NCI-H82 treated with DMSO at 0.1 percent for 48 hours (cell line): ENCODE measurements around the gene FGR.

Experiments used
- DNase-seq: peaks from one replicate; lab custom pipeline; 2025; ENCODE audit not compliant: unreplicated experiment; lab: John Stamatoyannopoulos, UW

The FGR gene

DNA sequence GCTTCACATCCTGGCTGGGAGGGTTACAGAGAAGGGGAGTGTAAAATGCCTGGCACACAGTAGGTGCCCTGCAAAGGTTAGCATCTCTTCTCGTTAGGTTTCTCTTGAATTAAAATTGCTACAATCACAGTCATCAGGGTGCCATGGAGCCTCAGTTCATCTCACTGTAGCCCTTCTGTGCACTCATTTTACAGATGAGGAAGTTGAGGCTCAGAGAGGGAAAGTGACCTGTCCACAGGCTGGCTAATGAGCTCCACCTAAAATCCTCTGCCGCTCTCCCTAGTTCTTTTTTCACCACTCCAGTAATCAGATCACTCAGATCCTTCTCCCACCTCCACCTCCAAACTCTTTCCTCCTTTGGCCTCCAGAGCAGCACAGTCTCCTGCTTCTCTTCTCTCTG, 17.6 kb downstream of the FGR start:
- DNase-seq: no peak

DNA sequence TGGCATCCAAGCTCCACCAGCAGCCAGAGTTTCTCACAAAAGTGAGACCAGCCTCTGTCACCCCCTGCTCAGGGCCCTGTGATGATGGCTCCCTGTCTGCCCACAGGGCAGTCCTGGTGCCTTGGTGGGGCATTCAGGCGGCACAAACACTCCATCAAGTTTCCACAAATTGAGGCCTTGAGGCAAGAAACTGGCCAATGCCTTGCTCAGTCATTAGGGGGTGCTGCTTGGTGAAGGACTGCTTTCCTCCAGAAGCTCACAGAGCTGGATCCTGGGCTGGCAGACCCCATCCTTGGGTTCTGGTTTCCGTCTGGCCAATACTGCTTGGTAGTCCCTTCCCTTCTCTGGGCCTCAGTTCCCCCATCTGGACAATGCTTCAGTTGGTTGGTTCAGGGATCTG, 18.5 kb downstream of the FGR start:
- DNase-seq: no peak

DNA sequence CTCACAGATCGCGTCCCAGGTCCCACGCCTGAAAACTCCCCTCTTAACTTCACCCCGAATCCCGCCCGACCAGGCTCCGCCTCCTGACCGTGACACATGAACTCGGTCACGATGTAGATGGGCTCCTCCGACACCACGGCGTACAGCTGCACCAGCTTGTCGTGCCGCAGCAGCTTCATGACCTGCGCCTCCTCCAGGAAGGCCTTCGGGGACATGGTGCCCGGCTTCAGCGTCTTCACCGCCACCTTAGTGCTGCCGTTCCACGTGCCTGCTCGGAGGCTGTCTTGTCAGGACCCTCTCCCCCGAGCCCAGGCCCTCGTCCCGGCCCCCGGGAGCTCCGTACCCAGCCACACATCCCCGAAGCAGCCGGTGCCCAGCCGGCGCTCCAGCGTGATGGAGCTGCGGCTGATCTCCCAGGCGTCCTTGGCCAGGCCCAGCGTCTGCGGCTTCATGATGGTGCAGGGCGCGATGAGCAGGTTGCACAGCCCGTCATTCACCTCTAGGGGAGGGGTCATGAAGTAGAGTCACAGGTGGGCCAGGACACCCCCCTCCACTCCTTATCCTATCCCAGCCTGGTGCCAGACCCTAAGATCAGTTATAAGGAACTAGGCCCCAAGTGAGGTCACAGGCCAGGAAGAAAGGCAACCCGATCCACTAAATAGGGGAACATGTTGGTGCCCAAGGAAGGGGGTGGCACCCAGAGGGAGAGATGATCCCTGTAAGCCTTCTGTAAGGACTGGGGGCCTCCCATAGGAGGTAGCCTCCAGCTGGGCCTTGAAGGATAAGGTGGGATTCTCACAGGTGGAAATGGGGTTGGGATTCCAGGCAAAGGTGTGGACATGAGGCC, 19.4 kb downstream of the FGR start:
- no peak for DNase-seq

DNA sequence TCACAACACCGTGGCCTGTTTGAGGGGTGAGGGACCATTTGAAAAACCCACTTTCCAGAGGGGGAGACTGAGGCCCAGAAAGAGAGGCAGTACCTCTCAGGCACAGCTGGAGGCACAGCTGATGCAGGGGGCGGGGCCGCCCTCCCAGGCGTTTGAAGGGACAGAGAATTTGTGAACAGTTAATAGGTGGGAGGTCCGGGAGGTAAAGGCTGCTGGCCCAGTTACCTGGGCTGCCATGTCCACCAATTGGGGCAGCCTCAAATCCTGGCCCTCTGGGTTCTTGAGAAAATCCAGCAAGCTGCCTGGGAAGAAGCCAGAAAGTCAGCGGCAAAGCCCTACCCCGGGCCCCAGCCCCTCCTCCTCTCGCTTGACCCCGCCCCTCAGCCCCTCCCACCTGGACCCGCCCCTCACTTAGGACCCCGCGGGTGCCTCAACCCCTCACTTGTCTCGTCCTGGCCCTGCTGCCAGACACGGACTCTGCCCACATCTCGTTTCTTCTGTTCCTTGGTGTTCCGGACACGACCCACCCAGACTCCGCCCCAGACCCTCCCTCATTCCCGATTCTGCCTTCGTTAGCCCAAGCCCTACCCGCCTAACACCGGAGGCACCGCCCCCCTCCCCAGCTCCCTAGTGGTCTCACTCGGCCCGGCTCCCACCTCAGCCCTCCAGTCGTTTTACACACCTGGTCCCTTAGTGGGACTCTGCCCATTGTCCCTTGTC, 20.2 kb downstream of the FGR start:
- no peak for DNase-seq

DNA sequence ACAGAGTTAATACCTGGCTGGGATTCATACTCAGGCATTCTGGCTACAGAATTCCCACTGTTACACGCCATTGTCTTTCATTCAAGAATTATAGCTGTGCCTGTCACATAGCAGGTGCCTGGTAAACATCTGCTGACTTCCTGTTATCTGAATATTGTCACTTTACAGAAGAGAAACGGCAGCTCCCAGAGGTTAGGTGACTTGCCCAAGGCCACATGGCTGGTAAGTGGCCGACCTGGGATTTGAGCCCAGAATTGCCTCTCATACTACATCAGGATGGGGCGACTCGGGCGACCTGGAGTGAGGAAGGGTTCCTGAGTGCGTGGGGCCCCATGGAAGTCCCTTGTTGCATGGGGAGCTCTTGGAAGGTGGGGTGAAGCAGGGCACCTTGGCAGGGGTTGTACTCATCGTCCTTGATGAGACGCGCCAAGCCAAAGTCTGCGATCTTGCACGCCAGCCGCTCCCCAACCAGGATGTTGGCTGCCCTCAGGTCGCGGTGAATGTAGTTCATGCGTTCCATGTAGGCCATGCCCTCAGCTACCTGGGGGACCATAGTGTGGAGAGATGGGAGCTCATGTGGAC, 20.9 kb downstream of the FGR start:
- DNase-seq: no peak

DNA sequence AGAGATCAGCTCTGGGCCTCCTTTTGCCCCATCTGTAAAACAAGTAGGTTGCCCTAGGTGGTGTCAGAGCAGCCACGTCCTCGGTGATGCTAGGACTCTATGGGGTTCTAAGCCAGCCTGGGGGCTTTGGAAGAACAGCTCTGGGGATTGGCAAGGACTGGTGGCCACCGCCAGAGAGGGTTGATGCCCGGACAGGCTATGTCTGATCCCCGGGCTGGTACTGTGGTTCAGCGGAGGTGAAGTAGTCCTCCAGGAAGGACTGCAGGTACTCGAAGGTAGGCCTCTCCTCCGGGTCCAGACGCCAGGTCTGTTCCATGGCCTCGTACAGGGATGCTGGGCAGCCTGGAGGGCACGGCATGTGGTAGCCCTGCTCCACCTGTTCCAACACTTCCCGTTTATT, 22.3 kb downstream of the FGR start:
- DNase-seq: no peak

DNA sequence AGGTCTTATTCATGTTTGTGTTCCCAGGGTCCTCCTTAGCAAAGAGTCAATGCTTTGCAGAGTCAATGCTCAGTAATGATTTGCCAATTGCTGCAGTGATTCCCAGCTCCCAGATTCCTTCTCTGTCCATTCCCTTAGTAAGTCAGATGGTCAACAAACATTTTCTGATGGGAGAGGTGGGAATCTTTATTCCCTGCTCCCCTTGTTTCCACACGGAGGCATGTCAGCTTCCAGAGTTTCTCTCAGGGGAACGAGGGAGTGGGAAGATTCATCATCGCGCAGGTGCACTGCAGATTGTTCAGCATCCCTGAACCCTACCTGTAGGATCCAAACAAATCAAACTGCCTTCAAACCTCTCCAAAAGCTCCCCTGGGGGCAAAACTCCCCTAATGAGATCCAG, 23.5 kb downstream of the FGR start:
- DNase-seq: no peak

DNA sequence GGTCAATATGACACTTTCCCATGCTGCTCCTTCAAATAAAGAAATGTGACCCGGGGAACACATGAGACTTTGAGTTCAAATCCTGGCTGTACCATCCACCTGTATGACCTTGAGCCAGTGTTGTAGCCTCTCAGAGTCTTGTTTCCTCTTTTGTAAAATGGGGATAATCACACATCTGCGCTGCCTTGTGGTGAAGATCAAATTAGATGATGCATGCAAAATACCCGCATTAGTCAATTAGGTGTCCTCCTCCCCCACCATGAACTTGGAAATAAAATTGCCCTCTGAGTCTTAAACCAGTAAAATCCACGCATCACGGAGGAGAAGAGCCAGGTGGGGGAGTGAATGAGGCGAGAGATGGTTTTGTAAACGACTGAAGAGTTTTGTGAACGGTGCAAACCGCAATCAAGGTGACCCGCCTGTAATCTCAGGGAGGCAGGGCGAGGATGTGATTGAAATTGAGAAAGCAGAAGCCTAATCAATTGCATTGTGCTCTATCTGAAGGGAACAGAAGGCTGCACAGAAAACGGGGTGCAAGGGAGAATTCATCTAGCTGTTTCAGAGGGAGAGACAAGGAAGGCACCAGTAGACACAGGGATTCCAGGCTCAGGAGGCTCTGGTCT, 25.3 kb downstream of the FGR start:
- no peak for DNase-seq

DNA sequence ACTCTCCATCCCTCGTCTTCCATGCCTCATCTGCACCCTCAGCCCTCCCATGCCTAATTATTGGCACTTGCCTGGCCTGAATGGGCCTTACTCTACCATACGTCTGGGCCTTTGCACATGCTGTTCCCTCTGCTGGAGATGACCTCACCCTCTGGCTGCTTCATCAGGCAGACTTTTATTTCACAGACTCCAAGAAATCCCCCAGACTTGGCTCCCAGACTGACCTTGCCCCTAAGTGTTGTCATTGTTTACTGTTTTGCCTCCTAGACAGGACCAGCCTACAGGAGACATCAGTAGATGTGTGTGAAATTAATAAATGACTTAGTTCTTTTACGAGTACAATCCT, 25.8 kb downstream of the FGR start:
- DNase-seq: no peak

DNA sequence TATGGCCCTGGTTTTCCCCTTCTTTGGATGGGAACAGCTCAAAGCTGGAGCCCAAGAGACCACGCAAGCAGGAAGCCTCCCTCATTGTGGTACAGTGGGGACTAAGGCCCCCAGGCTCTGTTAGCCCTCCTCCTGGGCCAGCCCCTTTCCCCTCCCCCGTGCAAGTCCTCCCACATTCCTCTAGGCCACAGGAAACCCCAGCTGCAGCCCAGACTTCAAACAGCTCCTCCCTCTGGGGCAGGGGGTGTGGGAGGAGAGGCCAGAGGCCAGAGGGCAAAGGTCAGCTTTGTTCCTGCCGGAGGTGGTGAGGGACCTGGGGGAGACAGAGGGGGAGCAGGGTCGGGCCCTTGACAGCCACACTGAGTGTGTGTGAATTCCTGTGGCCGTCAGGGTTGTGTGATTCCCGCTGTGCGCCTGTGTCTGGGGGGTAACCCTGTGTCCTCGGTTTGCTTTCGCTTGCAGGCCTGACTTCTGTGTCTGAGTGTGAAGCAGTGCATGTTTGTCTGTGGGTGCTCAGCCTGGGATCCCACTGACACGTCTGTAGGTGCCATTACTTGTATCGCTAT, 27.7 kb downstream of the FGR start:
- no peak for DNase-seq

DNA sequence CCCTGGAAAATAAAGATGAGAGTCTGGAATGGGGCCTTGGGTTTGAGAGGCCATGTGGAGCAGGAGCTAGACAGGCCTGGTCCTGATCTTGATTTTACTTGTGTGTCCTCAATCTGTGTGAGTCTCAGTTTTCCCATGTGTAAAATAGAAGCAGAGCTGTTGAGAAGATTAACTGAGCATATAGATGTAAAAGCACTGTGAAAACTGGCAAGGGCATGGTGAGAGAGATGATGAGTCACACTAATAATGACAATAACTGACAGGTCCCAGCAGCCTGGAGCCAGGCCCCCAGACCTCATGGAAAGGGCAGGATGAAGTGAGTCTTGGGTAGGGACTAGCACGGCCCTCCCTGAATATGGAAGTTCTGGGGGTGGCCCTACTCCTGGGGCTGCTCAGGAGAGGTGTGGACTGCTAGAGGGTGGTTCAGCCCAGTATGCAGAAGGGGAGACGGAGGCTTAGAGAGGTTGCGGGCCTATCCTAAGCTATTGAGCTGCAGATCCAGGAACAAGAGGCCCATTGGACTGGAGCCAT, 28.2 kb downstream of the FGR start:
- DNase-seq: no peak

DNA sequence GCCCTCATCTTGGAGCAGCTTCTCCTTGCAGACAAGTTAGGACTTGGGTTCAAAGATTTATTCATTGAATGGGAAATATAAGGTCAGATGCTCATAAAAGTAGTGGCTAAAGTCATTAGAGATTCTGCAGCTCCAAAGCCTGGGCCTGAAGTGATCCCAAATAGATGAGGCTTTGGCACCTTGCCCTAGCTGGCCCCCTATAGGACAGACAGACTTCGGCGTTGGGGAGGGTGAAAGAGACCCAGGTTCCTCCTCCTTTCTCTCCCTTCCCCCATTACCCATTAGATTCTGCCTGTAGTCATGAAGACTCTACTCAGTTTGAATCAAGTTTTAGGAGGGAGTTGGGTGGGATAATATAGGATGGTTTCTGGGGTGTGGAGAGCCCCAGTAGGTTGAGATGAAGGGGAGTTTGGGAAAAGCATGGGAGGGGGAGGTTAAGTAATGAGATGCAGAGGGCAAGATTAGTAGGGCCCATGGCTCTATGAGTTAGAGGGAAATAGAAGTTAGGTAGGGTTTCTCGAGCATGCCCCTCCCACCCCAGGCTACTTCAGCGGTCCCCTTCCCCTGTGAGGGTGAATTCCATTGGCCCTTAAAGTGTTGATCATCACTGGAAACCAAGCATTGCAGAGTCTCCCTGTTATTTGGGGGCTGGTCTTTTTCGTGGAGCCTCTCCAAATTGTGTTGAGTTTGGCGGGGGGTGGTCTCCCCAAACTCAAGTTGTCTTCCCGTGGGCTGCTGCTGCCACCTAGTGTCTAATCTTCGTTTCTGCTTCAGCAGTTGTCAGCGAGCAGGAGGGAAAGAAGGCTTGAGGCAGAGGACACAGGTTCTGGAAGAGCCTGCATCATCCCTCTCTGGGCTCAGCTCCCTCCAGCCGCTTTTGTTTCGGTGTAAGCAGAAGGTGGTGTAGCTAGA, 28.9 kb downstream of the FGR start:
- DNase-seq: peak; percentile 72

DNA sequence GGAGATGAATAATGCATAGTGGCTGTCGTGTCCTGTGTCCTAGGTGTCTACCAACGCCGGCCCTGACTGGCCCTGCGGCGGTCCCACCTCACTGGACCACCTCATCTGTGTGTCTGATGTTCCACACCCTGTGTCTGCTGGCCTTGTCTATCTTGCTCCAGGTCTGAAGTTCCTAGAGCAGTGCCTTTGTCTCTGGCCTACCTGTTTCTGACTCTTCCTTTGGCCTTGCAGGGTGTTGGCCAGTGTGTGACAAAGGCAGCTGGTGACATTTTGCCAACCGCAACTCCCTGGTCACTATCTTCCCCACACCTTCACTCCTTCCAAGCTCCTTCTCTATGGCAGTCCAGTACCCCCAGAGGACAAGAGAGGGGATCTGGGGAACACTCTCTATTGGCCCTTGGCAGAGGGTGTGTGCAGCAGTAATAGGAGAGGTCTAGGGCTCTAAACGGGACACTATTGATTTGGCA, 29.7 kb downstream of the FGR start:
- no peak for DNase-seq

DNA sequence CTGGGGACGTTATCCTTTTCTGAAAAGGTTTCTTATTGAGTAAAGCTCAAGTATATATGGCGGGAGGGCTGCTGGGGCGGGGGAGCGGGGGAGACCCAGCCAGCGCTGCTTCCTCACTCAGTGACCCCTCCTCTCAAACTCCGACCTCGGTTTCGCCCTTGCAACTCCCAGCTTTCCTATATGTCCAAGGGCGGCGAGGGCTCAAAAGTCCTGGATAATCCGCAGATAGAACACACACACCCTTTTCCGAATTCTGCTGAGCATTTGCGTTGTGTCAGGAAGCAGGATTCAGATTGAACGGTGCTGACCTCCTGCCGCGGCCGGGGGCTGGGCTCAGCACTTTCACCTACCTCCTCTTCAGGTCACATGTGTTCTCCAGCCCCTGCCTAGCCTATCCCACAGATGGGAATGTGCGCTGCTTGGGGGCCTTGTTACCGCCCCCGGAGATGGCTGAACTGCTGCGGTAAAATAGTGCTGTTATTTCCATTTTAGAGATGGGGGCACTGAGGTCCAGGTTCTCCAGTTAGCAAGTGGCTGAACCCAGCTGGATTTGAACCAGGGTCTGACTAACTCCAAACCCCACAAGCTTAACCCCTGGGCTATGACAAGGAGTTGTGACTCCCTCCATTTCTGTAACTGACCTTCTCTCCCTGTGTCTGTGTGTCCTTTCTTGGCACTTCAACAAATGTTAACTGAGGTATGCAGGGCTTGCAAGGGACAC, 30.2 kb downstream of the FGR start:
- no peak for DNase-seq

DNA sequence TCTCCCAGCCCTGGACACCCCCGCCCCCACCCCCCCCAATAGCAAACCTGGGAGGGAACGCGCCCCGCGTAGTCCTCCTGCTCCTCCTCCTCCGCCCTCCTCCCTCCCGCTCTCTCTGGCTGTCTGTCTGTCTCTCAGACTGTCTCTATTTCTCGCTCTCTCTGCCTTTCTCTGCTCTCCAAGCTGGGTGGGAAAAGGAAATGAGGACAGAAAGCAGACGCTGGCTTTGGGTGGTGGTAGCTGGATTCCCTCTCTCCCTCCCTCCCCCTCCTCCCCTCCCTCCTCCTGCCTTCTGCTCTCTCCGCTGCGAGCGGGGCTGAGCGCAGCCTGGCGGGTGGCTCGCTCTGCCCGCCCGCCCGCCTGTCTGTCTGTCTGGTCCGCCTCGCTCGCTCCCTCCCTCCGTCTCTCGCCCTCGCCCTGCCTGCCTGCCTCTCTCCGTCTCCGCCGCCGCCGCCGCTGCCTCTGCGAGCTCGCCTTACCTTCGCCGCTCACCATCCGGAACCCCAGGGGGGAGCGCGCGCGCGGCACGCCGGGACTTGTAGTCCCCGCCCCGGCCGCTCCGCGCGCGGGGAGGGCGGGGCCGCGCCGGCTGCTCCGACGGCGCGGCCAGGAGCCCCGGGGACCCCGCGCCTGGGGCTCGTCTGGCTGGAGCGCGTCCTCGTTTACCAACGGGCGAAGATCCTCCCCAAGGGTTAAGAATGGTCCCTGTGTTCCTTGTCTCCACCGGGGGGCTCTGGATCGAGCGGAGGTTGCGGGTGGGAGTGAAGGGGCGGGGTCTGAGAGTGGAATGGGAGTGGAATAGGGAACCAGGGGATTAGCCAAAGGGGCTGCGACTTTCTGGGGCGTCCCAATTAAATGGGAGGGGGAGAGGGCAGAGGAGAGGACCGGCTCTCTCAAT, 31.1 kb downstream of the FGR start, which contains the start of gene AHDC1:
Gene AHDC1 (minus strand): TSS at position 464 of the 898 bp plus-strand sequence. CDS start 52,029 bp downstream, outside the sequence.
- DNase-seq: peak; percentile 67

DNA sequence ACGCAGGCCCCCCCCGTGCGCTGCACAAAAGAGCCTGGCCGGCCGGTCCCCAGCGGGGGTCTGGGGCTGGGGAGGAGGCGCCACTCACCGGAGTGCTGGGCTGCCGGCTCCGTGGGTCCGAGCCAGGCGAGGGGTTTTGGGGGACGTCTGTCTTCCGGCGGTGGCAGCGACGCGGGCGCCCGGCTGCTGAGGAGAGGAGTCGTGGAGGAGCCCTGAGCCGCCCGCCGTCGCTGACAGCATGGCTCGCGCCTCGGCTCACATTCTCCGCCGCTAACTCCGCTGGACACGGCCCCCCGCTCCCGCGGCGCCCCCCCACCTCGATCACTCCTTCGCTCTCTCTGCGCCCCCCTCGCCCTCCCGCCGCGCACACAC, 31.7 kb downstream of the FGR start:
- DNase-seq: no peak

DNA sequence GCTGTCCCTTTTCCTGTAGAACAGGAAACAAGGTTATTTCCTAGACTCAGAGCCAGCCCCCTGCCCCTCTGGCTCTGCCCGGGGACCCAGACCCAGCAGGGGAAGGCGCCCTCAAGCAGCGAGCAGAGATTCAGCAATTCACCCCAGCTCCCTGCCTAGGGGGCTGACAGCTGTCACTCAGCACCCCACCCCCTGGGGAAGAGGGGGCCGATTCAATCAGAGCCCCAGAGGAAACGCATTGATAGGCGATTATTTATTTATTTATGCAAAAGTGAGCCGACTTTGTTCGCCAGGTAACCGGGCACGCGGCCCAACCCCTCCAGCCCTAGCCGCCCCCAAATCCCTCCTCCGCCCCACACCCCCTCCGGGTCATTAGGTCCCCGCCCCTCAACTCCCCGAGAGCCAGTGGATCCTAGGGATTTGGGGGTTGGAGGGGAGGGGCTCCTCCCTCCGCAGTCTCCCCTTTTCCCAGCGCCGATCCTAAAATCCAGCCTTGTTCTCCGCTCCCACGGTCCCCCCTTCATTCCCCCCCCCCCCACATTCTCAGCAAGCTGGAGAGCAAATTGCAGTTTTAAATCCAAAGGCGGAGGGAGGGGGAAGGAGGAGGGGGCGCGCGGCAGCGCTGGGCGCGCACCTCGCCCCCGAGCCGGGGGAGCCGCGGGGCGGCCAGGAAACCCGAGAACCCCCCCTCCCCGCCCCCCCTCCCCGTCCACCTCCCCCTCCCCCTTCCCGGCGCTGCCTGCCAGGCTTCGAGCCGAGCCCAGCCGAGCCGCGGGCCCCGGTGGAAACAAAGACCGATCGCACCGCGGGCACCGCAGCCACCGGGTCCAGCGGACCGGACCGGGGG, 32.3 kb downstream of the FGR start:
- no peak for DNase-seq
